MM.1S (cell line): Measurements from ENCODE around the gene SNX3.

ENCODE experiments used
- DNase-seq: peaks from one replicate; pipeline ENCODE4 v3.0.0-alpha.2; 2015
- H2AFZ ChIP-seq: fragments of 300-600 bp; sonication (generic); 2 replicates; pipeline ENCODE4 v1.6.0; 2016; ENCODE audit warnings: antibody characterized with exemption, low read length
- H3F3A ChIP-seq: fragments of 300-600 bp; sonication (generic); 2 replicates; pipeline ENCODE4 v1.6.1; 2016; ENCODE audit warnings: mild to moderate bottlenecking, antibody characterized with exemption, low read length, moderate library complexity, mixed read lengths; ENCODE audit not compliant: insufficient read depth
- H3K27ac ChIP-seq: fragments of 300-600 bp; sonication (generic); 2 replicates; pipeline ENCODE4 v1.5.1; 2016; ENCODE audit warnings: mild to moderate bottlenecking, low read length
- H3K27me3 ChIP-seq: fragments of 300-600 bp; sonication (generic); replicated peaks from 2 replicates; pipeline ENCODE4 v1.6.0; 2016; ENCODE audit warnings: low read length; ENCODE audit not compliant: insufficient read depth
- H3K36me3 ChIP-seq: fragments of 300-600 bp; sonication (generic); replicated peaks from 2 replicates; pipeline ENCODE4 v1.6.1; 2016; ENCODE audit warnings: mild to moderate bottlenecking, low read length, mixed read lengths; ENCODE audit not compliant: insufficient read depth
- H3K4me1 ChIP-seq: fragments of 300-600 bp; sonication (generic); 2 replicates; pipeline ENCODE4 v1.6.1; 2016; ENCODE audit warnings: low read length, mixed read lengths
- H3K4me2 ChIP-seq: fragments of 300-600 bp; sonication (generic); 2 replicates; pipeline ENCODE4 v1.6.0; 2016; ENCODE audit warnings: low read depth, low read length
- H3K4me3 ChIP-seq: fragments of 300-600 bp; sonication (generic); 2 replicates; pipeline ENCODE4 v1.5.1; 2016; ENCODE audit warnings: low read length, mixed read lengths
- H3K79me2 ChIP-seq: fragments of 300-600 bp; sonication (generic); 2 replicates; pipeline ENCODE4 v1.6.1; 2016; ENCODE audit warnings: mixed run types, low read length, mixed read lengths
- H3K9ac ChIP-seq: fragments of 300-600 bp; sonication (generic); 2 replicates; pipeline ENCODE4 v1.6.1; 2016; ENCODE audit warnings: low read length, mixed read lengths
- H3K9me2 ChIP-seq: fragments of 300-600 bp; sonication (generic); replicated peaks from 2 replicates; pipeline ENCODE4 v1.6.1; 2016; ENCODE audit warnings: mild to moderate bottlenecking, low read length, mixed read lengths; ENCODE audit not compliant: insufficient read depth
- H3K9me3 ChIP-seq: fragments of 300-600 bp; sonication (generic); replicated peaks from 2 replicates; pipeline ENCODE4 v1.6.1; 2016; ENCODE audit warnings: mild to moderate bottlenecking, low read length, mixed read lengths; ENCODE audit not compliant: insufficient read depth
- H4K20me1 ChIP-seq: fragments of 300-600 bp; sonication (generic); 2 replicates; pipeline ENCODE4 v1.6.1; 2016; ENCODE audit warnings: mild to moderate bottlenecking, low read length, moderate library complexity, mixed read lengths; ENCODE audit not compliant: insufficient read depth
- CTCF ChIP-seq: fragments of 300-600 bp; sonication (generic); IDR thresholded peaks from 2 replicates; pipeline ENCODE4 v1.5.1; 2016; ENCODE audit warnings: antibody characterized with exemption, low read length, mixed read lengths
- EZH2 ChIP-seq: fragments of 300-600 bp; sonication (generic); optimal IDR thresholded peaks from 2 replicates; pipeline ENCODE3; 2017; ENCODE audit warnings: low read depth, mild to moderate bottlenecking, antibody characterized with exemption, low read length, mixed read lengths
- EZH2phosphoT487 ChIP-seq: fragments of 300-600 bp; sonication (generic); IDR thresholded peaks from 2 replicates; pipeline ENCODE4 v1.6.1; 2018; ENCODE audit warnings: antibody characterized with exemption, low read length

SNX3 gene

GRCh38 chr6:108163267-108163643 is 97.6 kb downstream of the SNX3 start:
- H3K4me2 ChIP-seq, result no peak overlapping the region
- H3K9me2 ChIP-seq, result no peaks in the 10 kb centered on the region
- no peaks in the 10 kb centered on the region for H3F3A ChIP-seq
- no peaks in the 10 kb centered on the region for H3K9me3 ChIP-seq
- no peaks in the 10 kb centered on the region for H3K36me3 ChIP-seq
- H3K27ac ChIP-seq, result no peak overlapping the region
- H4K20me1 ChIP-seq, result no peaks in the 10 kb centered on the region
- no peak overlapping the region for H3K4me3 ChIP-seq
- no peaks in the 10 kb centered on the region for H3K4me1 ChIP-seq
- peaks cover 10% of the 10 kb centered on the region for H3K27me3 ChIP-seq
- TF ChIP-seq CTCF, result no peak
- no peak for TF ChIP-seq EZH2
- TF ChIP-seq EZH2phosphoT487, result no peak
- no peaks in the 10 kb centered on the region for H3K79me2 ChIP-seq
- no peak for DNase-seq
- H2AFZ ChIP-seq, result no peak overlapping the region
- H3K9ac ChIP-seq, result no peak overlapping the region

- Histone ChIP-seq H3K27me3 (peaks cover 15% of the 10 kb centered on the region), H3K9me3 (no peaks in the 10 kb centered on the region)
These were observed 99.0 kb downstream of the SNX3 start for GRCh38 chr6:108161724-108162282.

More at GRCh38 chr6:108161724-108162282, 99.0 kb downstream of the SNX3 start:
- Histone ChIP-seq H3K9ac (no peak overlapping the region), H3K4me3 (no peak overlapping the region), H3K4me1 (no peaks in the 10 kb centered on the region), H3K36me3 (no peaks in the 10 kb centered on the region), H3F3A (no peaks in the 10 kb centered on the region), H3K27ac (no peak overlapping the region), H3K9me2 (no peaks in the 10 kb centered on the region), H4K20me1 (no peaks in the 10 kb centered on the region), H3K4me2 (no peak overlapping the region), H3K79me2 (no peaks in the 10 kb centered on the region), H2AFZ (no peak overlapping the region)
- no peak for TF ChIP-seq EZH2phosphoT487
- TF ChIP-seq CTCF, result no peak
- TF ChIP-seq EZH2, result no peak
- no peak for DNase-seq
